Fibroblast of lung (primary cell): ENCODE measurements around the gene DIP2C. TPM values are rescaled to one million over a fixed set of nuclear protein-coding genes. Genes with fewer than 3 reads are reported as not detected.
"Not testable (repeated sequence)": the region's sequence is repeated elsewhere in the genome, so short reads cannot be mapped to it uniquely, and the experiment has no call there.

Source experiments
- DNase-seq, 2 donors: peaks; one replicate each; pipeline versions ENCODE4 v3.0.0 to v3.0.0-alpha.2; 2010; ENCODE audit warnings: low read depth in 2 of 2
- H2AFZ ChIP-seq: 2 replicates; pipeline ENCODE4 v1.5.1; 2012; ENCODE audit warnings: low read length, control low read depth, inconsistent platforms
- H3K27ac ChIP-seq: 2 replicates; pipeline ENCODE4 v1.5.1; 2011; ENCODE audit warnings: low read length, control low read depth; ENCODE audit not compliant: insufficient read depth
- H3K27me3 ChIP-seq: 2 replicates; pipeline ENCODE4 v1.5.1; 2011; ENCODE audit warnings: mild to moderate bottlenecking, low read length; ENCODE audit not compliant: control insufficient read depth, insufficient read depth
- H3K36me3 ChIP-seq: 2 replicates; pipeline ENCODE4 v1.5.1; 2011; ENCODE audit warnings: low read length; ENCODE audit not compliant: control insufficient read depth, insufficient read depth
- H3K4me1 ChIP-seq: 2 replicates; pipeline ENCODE4 v1.5.1; 2011; ENCODE audit warnings: low read length; ENCODE audit not compliant: control insufficient read depth, insufficient read depth; ENCODE audit errors: extremely low read depth
- H3K4me2 ChIP-seq: 2 replicates; pipeline ENCODE4 v1.5.1; 2011; ENCODE audit warnings: low read length, control low read depth; ENCODE audit not compliant: insufficient read depth; ENCODE audit errors: extremely low read depth
- H3K4me3 ChIP-seq, 4 experiments: fragments of 200-600 bp in 1 of 4; sonication (generic) in 1 of 4; replicated peaks in 1 of 4; 2 replicates each; pipeline ENCODE4 v1.5.1; 2011 to 2016; ENCODE audit warnings: low read length in 4 of 4, low read depth in 3 of 4, mild to moderate bottlenecking in 3 of 4, control low read depth in 2 of 4, inconsistent platforms in 1 of 4, mixed read lengths in 1 of 4; ENCODE audit not compliant: insufficient read depth in 1 of 4; ENCODE audit errors: control extremely low read depth in 1 of 4
- H3K79me2 ChIP-seq: 2 replicates; pipeline ENCODE4 v1.5.1; 2012; ENCODE audit warnings: mild to moderate bottlenecking, low read length, inconsistent platforms; ENCODE audit not compliant: control insufficient read depth, insufficient read depth
- H3K9ac ChIP-seq: 2 replicates; pipeline ENCODE4 v1.5.1; 2011; ENCODE audit warnings: mild to moderate bottlenecking, low read length, control low read depth; ENCODE audit not compliant: insufficient read depth
- H3K9me3 ChIP-seq: 2 replicates; pipeline ENCODE4 v1.5.1; 2012; ENCODE audit warnings: low read depth, low read length; ENCODE audit not compliant: control insufficient read depth, insufficient read depth
- H4K20me1 ChIP-seq: 2 replicates; pipeline ENCODE4 v1.5.1; 2011; ENCODE audit warnings: low read length; ENCODE audit not compliant: control insufficient read depth, insufficient read depth; ENCODE audit errors: extremely low read depth
- EZH2 ChIP-seq: IDR thresholded peaks from 2 replicates; pipeline ENCODE4 v1.5.1; 2012; ENCODE audit warnings: low read length, control low read depth, mild to moderate bottlenecking; ENCODE audit errors: missing control alignments
- polyA plus RNA-seq, 2 donors: library from polyadenylated mRNA; depleted of rRNA in 1 of 2; stranded (reverse) in 1 of 2; unstranded in 1 of 2; fragments of >200 nt; gene quantifications; 2 replicates each; pipeline ENCODE4 v1.2.1, GENCODE V29; 2011 to 2012; ENCODE audit warnings: missing spikeins in 1 of 2
- total RNA-seq: library from RNA; depleted of rRNA; stranded (reverse); fragments of >200 nt; gene quantifications from 2 replicates; pipeline ENCODE4 v1.2.1, GENCODE V29; 2014
- TF ChIP-seq, protein P1 (sequence below), 2 donors: IDR thresholded peaks in 1 of 2; conservative IDR thresholded peaks in 1 of 2; 1 replicate in 1 of 2; 2 replicates in 1 of 2; pipeline ENCODE4 v1.5.1; 2011 to 2012; ENCODE audit warnings: low read length in 2 of 2, control low read depth in 1 of 2, inconsistent platforms in 1 of 2, low read depth in 1 of 2, mild to moderate bottlenecking in 1 of 2

Gene DIP2C
- total and polyA plus RNA-seq, 2 donors (not counting 1 experiment from before 2014, with no cell fraction given) = 10.7 to 18.3 TPM

DNA sequence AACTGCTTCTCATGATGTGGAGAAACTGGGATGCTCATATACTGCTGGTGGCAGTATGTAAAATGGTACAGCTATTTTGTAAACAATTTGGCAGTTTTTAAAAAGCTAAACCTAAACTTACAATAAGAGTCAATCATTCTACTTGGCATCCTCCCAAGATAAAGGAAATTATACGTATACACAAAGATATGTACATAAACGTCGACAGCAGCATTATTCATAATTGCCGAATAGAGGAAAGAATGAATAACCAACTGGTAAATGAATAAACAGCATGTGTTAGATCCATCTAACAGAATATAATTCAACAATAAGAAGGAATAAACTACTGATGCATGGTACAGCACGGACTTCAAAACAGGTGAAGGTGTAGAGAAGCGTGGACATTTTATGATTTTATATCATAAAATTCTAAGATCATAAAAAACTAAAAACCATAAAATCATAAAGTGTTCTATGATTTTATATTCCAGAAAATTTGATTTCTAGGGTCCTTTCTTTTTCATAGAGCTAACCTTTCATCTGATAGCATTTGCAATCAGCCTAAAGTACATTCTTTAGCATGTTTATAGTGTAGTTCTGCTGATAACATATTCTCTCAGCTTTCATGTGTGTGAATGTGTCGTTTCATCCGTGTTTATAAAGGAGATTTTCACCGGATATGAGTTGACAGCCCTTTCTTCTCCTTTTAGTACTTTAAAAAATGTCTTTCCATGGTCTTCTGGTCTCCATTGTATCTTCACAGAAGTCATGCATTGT, 261.5 kb downstream of the DIP2C start:
- H3K4me3 ChIP-seq = no peak overlapping the region

DNA sequence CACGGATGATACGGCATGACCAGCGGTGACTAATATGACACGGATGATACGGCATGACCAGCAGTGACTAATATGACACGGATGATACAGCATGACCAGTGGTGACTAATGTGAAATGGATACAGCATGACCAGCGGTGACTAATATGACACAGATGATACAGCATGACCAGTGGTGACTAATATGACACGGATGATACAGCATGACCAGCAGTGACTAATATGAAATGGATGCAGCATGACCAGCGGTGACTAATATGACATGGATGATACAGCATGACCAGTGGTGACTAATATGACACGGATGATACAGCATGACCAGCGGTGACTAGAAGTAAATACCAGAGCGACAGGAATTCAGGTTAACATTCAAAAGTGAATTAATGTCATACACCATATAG, 264.1 kb downstream of the DIP2C start:
- H3K27ac ChIP-seq, H3K4me1 ChIP-seq, H3K4me2 ChIP-seq, H3K4me3 ChIP-seq, H3K27me3 ChIP-seq, H3K36me3 ChIP-seq, H3K9ac ChIP-seq, H3K79me2 ChIP-seq, H3K9me3 ChIP-seq, H2AFZ ChIP-seq, H4K20me1 ChIP-seq: not testable (repeated sequence)
- DNase-seq = peak in 1 of 2 donors; percentile 33

More for the DNA sequence above, 261.5 kb downstream of the DIP2C start:
- H3K27ac ChIP-seq = no peak overlapping the region
- DNase-seq = peak in 1 of 2 donors; percentile 40
- H3K27me3 ChIP-seq = no peaks in the 10 kb centered on the region
- no peaks in the 10 kb centered on the region for H4K20me1 ChIP-seq
- TF ChIP-seq EZH2 = no peak
- TF ChIP-seq, protein P1, sequence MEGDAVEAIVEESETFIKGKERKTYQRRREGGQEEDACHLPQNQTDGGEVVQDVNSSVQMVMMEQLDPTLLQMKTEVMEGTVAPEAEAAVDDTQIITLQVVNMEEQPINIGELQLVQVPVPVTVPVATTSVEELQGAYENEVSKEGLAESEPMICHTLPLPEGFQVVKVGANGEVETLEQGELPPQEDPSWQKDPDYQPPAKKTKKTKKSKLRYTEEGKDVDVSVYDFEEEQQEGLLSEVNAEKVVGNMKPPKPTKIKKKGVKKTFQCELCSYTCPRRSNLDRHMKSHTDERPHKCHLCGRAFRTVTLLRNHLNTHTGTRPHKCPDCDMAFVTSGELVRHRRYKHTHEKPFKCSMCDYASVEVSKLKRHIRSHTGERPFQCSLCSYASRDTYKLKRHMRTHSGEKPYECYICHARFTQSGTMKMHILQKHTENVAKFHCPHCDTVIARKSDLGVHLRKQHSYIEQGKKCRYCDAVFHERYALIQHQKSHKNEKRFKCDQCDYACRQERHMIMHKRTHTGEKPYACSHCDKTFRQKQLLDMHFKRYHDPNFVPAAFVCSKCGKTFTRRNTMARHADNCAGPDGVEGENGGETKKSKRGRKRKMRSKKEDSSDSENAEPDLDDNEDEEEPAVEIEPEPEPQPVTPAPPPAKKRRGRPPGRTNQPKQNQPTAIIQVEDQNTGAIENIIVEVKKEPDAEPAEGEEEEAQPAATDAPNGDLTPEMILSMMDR (conservative IDR thresholded peaks at IDR 0.05 in 1 of 2, IDR thresholded peaks at IDR 0.05 in 1 of 2; ENCODE audit: low read depth in 1 of 2, low read length in 2 of 2) = no peak
- H3K9me3 ChIP-seq = no peaks in the 10 kb centered on the region
- H3K9ac ChIP-seq = no peak overlapping the region
- H2AFZ ChIP-seq = no peak overlapping the region
- no peaks in the 10 kb centered on the region for H3K79me2 ChIP-seq
- H3K36me3 ChIP-seq = no peaks in the 10 kb centered on the region
- no peaks in the 10 kb centered on the region for H3K4me1 ChIP-seq
- H3K4me2 ChIP-seq = no peak overlapping the region

DNA sequence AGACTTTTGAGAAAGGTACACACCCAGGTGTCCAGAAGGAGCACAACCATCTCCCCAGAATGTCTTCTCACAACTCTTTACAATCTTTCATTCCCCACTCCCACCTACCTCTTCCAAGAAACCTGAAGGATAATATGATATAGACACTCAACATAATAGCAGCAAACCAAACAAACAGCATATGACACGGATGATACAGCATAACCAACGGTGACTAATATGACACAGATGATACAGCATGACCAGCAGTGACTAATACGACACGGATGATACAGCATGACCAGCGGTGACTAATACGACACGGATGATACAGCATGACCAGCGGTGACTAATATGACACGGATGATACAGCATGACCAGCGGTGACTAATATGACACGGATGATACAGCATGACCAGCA, 264.7 kb downstream of the DIP2C start:
- not testable (repeated sequence) for H3K27me3 ChIP-seq, H4K20me1 ChIP-seq, H3K79me2 ChIP-seq, H3K36me3 ChIP-seq, H3K4me2 ChIP-seq, H3K9ac ChIP-seq, H3K4me3 ChIP-seq, H3K9me3 ChIP-seq, H3K4me1 ChIP-seq, DNase-seq, H2AFZ ChIP-seq, H3K27ac ChIP-seq

DNA sequence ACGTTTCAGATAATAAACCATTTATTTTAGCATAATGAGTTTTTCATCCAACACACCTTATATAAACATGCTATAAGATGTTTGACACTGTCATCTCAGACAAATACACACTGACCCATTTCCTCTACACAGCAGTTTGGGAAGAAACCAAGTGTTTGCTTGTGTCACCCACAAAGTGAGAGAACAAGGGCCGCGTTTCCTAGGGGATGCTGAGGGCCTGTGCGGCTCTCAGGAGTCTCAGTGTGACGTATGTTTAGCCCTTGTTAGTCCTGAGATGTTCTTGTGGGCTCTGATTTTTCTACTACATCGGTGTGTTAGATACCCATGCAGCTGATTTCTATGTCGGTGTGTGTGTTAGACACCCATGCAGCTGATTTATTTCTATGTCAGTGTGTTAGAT, 266.3 kb downstream of the DIP2C start:
- no peak for DNase-seq
- no peak overlapping the region for H3K27ac ChIP-seq
- H3K4me1 ChIP-seq = no peaks in the 10 kb centered on the region
- no peaks in the 10 kb centered on the region for H3K9me3 ChIP-seq
- no peak for TF ChIP-seq EZH2
- TF ChIP-seq, protein P1 (conservative IDR thresholded peaks at IDR 0.05 in 1 of 2, IDR thresholded peaks at IDR 0.05 in 1 of 2; ENCODE audit: low read depth in 1 of 2, low read length in 2 of 2) = no peak
- H3K36me3 ChIP-seq = no peaks in the 10 kb centered on the region
- H2AFZ ChIP-seq = no peak overlapping the region
- no peaks in the 10 kb centered on the region for H4K20me1 ChIP-seq
- H3K27me3 ChIP-seq = no peaks in the 10 kb centered on the region
- H3K79me2 ChIP-seq = no peaks in the 10 kb centered on the region
- no peak overlapping the region for H3K4me2 ChIP-seq
- no peak overlapping the region for H3K4me3 ChIP-seq
- H3K9ac ChIP-seq = no peak overlapping the region
